Stimulated activated CD4-positive, alpha-beta T cell treated with anti-CD3 and anti-CD28 coated beads, Interleukin-4, amount 100 ng/mL, for 48 hours (primary cell): ENCODE results near the gene CPNE5.

Experiments
- DNase-seq, 2 donors: peaks; one replicate each; pipeline ENCODE4 v3.0.0-alpha.2; 2020; ENCODE audit warnings: low read depth in 2 of 2

The CPNE5 gene

DNA sequence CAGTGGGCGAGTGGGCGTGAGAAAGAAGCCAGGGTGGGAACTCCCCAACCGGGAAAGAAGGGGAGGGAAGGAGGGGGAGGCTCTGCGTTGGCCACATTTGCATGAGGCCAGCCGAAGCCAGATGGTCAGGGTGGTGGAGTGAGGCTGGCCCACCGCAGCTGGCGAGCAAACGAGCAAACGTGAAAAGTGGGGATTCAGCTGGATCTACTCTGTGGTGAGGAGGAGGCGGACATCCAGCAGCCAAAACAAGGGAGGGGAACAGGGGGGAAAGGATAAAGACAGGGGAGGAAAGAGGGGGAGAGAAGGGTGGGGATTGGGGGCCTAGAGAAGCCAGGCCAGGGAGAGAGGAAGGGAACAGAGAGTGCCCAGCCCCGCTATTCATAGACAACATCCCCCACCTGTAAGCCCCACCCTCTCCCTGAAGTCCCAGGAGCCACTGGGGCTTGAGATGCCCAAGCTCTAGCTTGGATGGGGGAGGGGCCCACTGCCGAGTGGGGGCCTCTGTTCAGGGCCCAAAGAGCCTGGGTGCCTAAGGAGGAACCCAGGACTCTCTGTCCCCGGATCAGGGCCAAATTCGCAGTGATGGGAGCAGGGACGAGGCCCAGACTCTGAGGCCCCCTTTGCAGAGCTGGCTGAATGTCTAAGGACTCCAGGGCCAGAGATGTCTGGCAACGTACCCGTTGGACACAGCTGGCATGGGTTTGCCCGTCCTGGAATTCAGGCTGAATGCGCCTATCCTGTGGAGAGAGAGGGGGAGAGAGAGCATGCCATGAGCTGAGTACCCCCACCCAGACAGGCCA lies 45.1 kb downstream of the CPNE5 start:
- DNase-seq, result no peak

DNA sequence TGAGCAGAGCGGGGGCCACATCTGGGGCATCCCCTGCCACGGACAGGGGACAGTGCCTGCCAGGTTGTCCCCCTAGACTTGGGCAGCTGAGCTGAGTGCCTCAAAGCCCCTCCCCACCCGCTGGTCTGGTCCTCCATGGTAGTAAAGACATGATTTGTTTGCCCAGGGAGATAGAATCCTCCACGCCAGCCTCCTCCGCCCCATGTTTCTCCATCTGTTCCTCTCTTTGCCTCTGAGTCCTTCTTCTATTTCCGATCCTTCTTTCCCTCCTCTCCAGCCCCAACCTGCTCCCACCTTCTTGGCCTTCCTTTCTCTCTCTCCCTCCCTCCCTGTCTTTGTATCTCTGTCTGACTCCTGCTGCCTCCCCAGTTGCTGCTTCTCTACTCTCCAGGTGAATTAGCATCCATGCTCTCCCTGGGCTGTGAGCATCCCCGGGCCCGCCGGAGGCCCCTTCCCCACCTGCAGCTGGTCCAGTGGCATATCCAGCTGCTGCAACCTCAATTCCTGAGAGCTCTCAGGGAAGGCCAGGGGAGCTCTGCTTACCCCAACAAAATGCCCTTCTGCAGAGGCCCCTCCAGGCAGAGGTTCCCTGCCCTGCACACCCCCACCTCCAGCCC lies 45.8 kb downstream of the CPNE5 start:
- no peak for DNase-seq

DNA sequence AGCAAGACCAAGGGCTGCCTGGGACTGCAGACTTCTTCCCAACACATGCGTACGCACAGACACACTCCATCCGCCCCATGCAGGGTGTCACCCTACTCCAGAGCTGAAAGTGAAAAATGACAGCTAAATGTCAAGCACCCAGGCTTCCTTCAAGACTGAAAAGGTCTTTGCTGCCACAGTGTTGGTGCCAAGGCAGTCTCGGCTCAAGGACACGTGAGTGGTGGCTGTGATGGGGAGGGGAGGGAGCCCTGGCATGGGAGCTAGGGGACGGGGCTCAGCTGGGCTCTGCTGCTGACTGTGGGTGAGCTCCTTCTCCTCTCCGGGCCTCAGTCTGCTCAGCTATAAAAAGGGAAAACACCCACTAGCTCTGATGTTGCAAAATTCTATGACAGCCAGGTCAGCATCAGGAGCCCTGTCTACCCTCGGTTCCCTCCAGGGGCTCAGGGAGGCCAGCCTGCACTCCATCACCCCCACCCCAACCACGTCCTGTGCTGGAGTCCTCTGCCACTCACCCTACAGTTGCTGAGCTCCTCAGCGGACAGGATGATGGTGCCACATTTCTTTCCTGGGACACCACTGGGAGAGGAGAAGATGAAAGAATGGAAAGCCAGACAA lies 47.6 kb downstream of the CPNE5 start:
- DNase-seq, result no peak

DNA sequence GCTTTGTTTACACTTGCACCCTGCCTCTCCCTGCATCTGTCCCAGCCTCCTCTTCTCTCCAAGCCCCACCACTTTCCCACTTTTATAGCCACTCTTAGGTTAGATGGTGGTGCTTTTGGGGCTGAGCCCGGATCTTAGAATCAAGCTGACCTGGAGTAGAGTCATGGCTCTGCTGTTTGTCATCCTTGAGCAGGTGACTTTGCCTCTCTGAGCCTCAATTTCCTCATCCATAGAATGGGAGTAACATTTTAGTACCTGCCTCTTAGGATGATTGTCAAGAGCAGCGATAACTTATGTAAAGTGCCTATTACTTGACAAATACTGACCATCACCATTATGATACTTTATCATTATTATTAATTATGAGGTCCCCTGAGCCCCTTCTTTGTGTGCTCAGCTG lies 48.2 kb downstream of the CPNE5 start:
- no peak for DNase-seq

DNA sequence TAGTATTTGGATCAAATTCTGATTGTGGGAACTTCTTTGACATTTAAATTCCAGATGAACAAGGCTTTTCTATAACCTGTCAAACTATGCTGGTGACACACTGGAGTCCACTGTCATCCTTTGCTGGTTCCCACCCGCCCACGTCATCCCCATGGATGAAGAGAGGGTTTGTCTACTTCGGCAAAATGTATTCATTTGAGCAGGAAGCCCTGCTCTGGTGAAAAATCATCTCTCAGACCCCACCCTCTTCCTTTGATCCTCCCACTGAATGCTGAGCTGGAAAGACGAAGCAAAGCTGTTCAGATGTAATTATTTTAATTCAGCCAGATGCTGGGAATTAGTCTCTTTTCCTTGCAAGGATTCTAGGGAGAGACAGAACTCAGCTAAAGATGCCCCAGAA lies 50.5 kb downstream of the CPNE5 start:
- DNase-seq, result peak in 1 of 2 donors; percentile 27

DNA sequence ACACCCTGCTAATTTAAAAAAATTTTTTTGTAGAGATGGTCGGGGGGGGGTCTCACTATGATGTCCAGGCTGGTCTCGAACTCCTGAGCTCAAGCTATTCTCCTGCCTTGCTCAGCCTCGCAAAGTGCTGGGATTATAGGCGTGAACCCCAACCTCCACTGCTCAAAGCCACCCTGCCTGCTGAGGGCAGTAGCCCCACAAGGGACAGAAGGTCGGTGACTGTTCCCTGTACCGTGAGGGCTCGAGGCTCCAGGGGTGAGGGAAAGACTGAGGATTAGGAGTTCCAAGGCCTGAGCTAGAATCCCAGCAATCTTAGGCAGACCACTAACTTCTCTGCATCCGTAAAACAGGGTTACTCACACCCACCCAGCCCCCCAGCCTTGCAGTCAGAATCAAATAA lies 51.1 kb downstream of the CPNE5 start:
- no peak for DNase-seq

DNA sequence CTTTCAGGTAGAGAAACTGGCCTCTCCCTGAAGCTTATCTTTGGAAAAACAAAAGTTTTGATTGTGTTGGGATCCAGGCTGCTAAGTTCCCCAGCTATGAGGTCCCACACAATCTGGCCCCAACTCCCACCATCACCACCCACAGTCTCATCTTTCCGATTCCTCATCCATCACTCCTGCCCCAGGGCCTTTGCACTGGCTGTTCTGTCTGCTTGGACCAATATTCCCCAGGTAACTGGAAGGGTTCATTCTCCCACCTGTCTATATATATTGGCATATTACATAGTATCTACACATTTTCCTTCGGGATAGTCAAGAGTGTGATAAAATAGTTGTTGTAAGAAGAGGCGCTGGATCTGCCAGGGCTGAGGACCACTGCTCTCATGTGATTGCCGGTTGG lies 52.0 kb downstream of the CPNE5 start:
- no peak for DNase-seq

DNA sequence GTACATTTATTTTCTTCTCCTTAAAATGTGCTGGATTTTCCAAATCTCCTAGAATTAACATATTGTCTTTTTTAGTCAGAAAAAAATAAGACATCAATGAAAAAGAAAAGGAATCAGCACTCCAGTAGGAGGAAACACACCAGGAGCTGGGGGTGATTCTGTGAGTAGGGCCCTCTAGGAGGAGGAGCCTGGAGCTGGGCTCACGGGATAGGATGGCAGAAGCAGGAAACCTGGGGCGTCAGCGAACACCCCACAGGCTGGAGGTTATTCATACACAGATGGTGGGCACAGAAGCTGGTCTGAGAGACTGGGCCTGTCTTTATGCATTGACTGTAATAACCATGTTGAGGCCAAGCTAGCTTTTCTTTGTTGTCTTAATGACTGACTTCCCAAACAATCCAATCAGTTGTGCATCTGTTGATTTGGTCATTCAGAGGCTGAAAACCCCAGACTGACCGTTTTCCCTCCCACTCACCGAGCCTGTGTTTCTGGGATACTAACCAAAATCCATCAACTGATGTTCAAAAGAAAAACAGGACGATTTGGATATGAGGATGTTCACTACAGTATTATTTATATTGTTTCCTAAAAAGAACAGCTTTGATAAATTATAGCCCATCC lies 53.1 kb downstream of the CPNE5 start:
- DNase-seq, result no peak

DNA sequence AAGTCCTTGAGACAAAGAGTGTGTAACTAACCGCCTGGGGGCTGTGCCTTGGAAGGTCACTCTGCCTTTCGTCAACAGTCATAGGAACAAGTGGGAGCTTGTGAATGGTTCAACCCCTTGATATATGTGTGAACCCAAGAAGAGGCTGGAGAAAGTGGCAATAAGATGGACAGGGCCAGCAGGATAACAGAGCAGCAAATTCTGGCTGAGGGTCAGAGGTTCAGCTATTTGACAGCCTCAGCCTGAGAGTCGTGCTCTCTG lies 54.9 kb downstream of the CPNE5 start:
- DNase-seq, result no peak

DNA sequence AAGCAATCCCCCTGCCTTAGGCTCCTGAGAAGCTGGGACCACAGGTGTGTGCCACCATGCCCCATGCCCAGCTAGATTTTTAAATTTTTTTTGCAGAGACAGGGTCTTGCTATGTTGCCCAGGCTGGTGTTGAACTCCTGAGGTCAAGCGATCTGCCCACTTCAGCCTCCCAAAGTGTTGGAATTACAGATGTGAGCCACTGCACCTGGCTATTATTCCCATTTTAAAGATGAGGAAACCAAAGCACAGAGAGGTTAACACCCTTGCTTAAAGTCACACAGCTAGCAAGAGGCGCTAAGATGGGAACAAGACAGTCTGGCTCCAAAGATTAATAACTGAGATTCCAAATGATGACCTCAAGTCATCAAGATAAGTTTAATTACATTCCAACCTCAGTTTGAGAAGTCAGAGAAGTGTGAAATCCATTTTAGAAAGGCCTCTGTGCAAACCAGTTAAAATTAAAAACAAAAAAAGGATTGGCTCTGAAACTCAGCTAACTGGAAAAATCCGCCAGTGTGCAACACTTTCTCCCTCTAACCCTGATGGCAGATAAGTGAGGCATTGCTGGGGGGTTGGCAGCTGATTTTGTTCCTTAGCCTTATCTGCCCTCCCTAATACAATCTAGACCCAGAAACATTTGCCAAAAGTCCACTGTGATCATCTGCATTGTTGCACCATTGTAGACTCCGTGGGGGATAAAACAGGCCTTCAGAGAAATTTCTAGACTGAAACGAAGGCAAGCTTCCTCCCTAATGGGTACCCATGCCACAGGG lies 55.5 kb downstream of the CPNE5 start:
- DNase-seq, result no peak

DNA sequence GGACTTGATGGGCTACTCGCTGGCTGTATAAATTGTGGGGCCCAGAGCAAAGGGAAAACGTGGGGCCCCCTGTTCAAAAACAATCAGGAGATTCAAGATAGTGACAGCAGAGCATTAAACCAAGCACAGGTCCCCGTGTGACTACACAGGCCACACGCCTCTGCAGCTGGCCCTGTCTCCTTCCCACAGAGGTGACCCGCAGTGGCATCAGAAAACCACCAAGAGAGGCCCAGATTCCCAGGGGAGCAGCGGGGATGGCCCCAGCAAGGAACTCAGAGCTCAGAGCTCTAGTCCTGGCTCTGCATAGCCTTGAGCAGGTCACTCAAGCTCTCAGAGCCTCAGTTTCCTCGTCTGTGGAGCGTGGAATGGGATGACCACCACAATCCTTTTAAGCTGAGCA lies 57.6 kb downstream of the CPNE5 start:
- no peak for DNase-seq

DNA sequence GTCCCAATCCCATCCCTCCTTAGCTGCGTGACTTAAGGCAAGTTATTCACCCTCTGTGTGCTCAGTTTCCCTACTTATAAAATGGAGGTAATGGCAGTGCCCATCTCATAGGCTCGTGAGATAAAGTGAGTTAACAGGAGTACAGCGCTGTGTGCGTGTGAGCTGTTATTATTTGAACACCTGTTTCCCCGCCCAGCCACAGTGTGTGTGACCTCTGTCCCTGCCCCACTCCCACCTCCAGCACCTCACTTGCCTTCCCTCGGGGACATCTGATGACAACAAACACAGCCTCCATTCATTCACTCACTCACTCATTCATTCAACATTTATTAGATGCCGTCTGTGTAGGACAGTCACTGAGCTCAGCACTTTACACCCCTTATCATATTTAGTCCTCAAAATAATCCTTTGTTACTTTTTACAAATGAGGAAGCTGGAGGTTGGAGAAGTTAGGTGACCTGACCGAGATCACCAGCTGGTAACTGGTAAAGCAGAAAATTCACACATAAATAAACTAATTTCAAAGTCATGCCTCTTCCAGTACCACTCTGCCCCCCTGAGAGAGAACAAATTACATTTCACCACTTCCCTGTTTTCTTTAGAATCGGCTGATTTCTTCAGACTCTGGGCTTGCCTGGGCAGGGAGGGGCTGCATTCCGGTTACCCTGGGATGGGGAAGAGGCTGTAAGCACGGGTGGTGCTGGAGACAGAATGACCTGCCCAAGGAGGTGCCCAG lies 58.6 kb downstream of the CPNE5 start:
- no peak for DNase-seq

DNA sequence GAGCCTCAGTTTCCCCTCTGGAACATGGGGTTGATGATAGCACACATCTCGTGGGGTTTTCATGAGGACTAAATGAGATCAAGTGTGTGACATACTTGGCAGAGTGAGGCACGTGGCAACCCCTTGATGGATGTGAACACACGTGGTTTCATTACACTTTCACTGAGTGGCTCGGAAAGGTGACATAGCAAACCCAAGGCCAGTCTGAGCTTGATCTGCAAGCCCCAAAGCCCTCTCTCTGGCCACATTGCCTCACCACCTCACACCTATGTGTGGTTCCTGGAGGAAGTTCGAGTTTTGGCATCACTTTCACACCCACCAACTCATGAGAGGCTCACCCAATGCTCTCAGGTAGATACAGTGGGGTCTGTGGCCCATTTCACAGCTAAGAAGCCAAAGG lies 60.0 kb downstream of the CPNE5 start:
- no peak for DNase-seq

DNA sequence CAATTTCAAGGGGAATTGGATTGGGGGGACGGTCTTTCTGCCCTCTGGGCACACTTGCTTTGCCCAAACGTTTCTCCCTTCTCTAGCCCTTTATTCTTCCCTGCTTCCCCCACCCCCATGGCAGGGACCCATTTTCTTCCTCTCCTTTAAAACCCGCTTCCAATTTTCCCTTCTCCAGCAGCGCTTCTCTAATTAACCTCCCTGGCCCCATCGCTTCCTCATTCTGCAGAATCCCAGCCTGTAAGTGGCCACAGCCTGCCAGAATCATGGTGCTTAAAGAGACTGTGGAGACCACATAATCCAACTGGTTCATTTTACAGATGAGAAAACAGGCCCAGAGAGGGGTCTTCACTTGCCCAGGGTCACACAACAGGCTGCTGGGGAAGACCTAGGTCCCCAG lies 61.4 kb downstream of the CPNE5 start:
- DNase-seq, result no peak

DNA sequence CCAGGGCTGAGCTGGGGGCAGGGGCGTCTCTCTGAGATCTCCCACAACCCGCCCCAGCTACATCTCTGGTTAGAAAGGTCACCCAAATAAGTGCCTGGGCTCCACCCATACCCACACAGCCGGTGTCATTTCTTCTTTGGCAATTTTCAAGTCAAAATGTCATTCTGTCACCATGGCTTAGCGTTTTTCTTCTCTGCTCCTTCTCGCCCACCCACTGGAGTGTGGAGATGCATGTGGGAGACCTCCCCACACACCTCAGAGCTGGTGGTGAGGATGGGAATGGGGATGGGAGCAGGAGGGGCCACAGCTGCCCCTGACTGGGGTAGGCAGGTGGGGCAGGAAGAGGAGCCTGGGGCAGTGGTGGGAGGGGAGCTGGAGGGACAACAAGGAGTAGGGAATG lies 63.1 kb downstream of the CPNE5 start:
- DNase-seq, result no peak

DNA sequence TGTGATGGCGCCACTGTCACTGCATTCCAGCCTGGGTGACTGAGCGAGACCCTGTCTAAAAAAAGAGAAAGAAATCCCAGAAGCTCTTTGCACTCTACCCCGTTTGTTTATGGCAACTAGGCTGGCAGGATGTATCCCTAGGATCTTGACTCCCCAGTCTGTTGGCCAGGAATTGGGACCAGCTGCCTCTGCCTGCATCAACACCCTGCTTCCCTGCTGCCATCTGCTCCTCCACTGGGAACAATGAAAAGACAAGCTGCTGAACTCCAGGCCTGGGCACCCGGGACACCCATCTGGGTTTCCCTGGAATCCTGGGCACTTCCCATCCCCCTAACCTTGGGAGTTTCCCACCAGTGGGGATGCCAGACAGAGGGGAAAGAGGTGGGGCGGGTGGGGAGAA lies 64.9 kb downstream of the CPNE5 start:
- no peak for DNase-seq

DNA sequence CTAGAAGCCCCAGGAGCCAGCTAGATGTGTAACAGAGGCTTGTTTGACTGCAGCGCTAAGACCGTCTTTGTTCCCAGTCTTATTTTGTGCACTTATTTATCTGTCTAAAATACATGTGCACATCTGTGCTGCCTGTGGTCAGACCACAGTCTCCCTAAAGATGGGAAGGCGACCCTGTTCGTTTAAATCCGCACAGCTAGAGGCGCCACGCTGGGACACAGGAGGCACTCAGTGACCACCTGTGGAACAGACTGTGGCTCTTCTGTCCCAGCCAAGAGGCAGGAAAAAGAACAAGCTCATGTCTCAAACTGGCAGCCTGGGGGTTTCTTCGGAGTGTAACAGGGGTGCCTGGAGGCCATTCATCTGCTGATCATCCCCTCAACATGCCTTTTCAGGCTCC lies 66.8 kb downstream of the CPNE5 start:
- no peak for DNase-seq

DNA sequence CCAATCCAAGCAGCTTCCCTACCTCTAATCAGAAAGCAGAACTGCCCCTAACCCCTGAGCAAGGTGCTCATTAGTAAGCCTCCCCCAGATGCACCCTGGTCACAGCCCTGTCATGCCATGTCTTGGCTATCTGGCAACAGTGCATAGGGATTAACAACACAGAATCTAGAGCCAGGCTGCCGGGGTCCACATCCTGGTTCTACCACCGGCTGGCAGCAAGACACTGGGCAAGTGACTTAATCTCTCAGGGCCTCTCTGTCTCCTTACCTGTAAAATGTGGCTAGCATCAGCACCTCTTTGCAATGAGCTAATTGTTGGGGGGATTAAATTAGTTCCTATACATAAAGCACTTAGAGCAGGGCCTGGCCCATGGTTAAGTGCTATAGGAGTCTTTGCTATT lies 68.1 kb downstream of the CPNE5 start:
- no peak for DNase-seq

DNA sequence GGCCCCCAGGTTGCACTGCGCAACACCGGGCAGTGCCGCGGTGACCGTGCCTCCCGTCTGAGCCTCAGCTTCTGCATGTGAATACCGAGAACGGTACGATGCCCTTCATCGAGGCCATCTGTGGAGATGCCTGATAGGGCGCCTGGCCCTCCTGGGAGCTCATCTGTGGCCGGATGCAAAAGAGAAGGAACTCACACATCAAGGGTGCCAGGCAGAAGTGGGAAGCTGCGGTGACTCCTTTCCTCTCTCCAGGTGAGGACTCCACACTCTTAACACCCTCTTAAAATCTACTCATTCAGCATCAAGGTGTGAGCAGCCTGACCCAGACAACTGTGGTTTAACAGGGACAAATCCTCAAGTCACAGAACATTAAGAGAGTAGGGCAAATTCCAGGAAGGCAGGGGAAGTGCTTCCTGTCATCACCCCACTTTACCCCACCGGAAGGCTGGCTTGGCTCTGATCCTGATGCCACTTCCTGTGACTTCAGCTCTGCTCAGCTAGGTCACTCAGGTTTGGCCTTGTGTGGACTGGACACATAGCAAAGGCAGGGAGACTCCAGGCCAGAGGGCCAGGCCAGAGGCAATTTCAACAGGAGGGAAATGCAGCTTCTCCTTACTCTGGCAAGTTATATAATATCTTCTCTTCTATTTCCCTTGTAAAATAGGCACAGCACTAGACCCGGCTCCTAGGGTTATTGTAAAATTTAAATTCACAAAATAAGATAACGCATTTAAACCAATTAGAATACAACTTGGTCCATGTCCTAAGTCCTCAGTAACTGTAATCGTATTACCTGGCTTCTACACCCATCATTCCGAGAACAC lies 69.4 kb downstream of the CPNE5 start:
- DNase-seq, result peak in 1 of 2 donors; percentile 15

DNA sequence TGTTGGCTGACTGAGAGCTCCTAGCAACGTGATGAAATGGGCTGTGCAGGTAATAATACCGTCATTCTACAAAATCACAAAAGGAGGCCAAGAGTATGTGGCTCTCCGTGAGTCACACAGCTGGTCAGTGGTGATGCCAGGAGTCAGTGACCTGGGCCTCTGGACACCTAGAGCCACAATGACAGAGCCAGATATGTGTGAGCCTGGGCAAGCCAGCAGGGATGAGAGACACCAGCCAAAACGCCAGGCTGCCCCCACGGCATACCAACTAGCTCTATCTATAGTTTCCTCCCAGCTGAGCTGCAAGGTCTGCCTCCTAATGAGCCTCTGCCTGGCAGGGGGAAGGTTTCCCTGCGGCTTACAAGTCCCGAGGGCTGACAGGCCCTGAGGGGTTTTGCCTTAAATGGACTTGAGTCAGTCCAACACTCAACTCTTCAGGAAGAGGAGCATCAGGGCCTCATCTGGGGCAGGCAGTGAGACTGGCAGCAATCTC lies 70.0 kb downstream of the CPNE5 start:
- DNase-seq, result no peak
